DND-41 (cell line): Measurements from ENCODE around the gene CPEB4.

ENCODE experiments used
- ATAC-seq: fragments of 200-7000 bp; cut with Tn5 transposase; 3 replicates; pipeline ENCODE4 v1.9.1; 2021; ENCODE audit warnings: low read depth; ENCODE audit not compliant: insufficient read depth
- DNase-seq: peaks from one replicate; pipeline ENCODE4 v3.0.0-alpha.2; 2020
- H2AFZ ChIP-seq: 2 replicates; pipeline ENCODE4 v1.6.0; 2012; ENCODE audit warnings: low read depth, low read length
- H3K27ac ChIP-seq: 2 replicates; pipeline ENCODE4 v1.5.1; 2012; ENCODE audit warnings: low read length, inconsistent platforms
- H3K27me3 ChIP-seq: fragments of 200-600 bp; sonication (generic); 2 replicates; pipeline ENCODE4 v1.6.0; 2012; ENCODE audit warnings: low read length, mild to moderate bottlenecking, inconsistent platforms; ENCODE audit not compliant: insufficient read depth, poor library complexity
- H3K36me3 ChIP-seq: 2 replicates; pipeline ENCODE4 v1.5.1; 2012; ENCODE audit warnings: low read length, inconsistent platforms; ENCODE audit not compliant: insufficient read depth
- H3K4me1 ChIP-seq: 2 replicates; pipeline ENCODE4 v1.5.1; 2012; ENCODE audit warnings: mild to moderate bottlenecking, low read length; ENCODE audit not compliant: insufficient read depth
- H3K4me2 ChIP-seq: 2 replicates; pipeline ENCODE4 v1.6.0; 2012; ENCODE audit warnings: mild to moderate bottlenecking, moderate library complexity, low read length, inconsistent platforms; ENCODE audit not compliant: insufficient read depth
- H3K4me3 ChIP-seq, 2 experiments: fragments of 200-600 bp in 1 of 2; shearing (Covaris generic) in 1 of 2; 2 replicates each; pipeline ENCODE4 v1.5.1; 2012 to 2016; ENCODE audit warnings: inconsistent platforms in 2 of 2, low read length in 2 of 2, mild to moderate bottlenecking in 2 of 2, low read depth in 1 of 2, moderate library complexity in 1 of 2
- H3K79me2 ChIP-seq: 2 replicates; pipeline ENCODE4 v1.6.0; 2012; ENCODE audit warnings: low read length, inconsistent platforms; ENCODE audit not compliant: insufficient read depth
- H3K9ac ChIP-seq: 2 replicates; pipeline ENCODE4 v1.6.0; 2012; ENCODE audit warnings: low read depth, mild to moderate bottlenecking, inconsistent platforms, low read length, moderate library complexity
- H3K9me3 ChIP-seq: 2 replicates; pipeline ENCODE4 v1.5.1; 2012; ENCODE audit warnings: low read length, moderate library complexity, mild to moderate bottlenecking, inconsistent platforms; ENCODE audit not compliant: insufficient read depth, severe bottlenecking
- H4K20me1 ChIP-seq: 2 replicates; pipeline ENCODE4 v1.6.0; 2012; ENCODE audit warnings: low read length; ENCODE audit not compliant: insufficient read depth
- CTCF ChIP-seq: IDR thresholded peaks from 2 replicates; pipeline ENCODE4 v1.5.1; 2012; ENCODE audit warnings: borderline replicate concordance, low read length, moderate library complexity, mild to moderate bottlenecking; ENCODE audit not compliant: poor library complexity, severe bottlenecking; ENCODE audit errors: extremely low read depth
- EZH2 ChIP-seq: IDR thresholded peaks from 3 replicates; pipeline ENCODE4 v1.6.1; 2012; ENCODE audit warnings: borderline replicate concordance, low read depth, mild to moderate bottlenecking, moderate library complexity, low read length, inconsistent platforms; ENCODE audit not compliant: severe bottlenecking

Gene CPEB4

DNA sequence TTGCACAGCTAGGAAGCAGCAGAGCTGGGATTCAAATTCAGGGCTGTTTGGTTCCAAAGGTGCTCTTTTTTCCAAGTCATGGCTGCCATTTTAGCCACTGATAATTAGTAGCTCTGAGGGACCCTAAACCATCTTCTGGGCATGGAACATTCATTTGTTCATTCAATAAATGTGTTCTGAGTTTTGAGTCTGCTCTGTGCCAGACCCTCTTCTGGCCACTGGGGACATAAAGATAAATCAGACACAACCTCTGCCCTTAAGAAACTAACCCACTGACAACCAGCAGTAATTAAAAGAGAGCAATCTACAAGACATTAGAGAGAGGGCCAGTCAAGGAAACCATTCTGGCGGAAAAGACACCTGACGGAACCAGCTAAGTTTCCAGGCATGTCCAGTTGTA lies 2.0 kb upstream of the CPEB4 start:
- H4K20me1 ChIP-seq: no peaks in the 10 kb centered on the region
- TF ChIP-seq CTCF (no peak), EZH2 (no peak)
- no peak for DNase-seq
- ATAC-seq: no peak
- no peaks in the 10 kb centered on the region for H3K9me3 ChIP-seq
- H3K27me3 ChIP-seq: peaks cover 15% of the 10 kb centered on the region
- no peaks in the 10 kb centered on the region for H3K79me2 ChIP-seq
- H3K9ac ChIP-seq: no peak overlapping the region
- peaks cover 17% of the 10 kb centered on the region for H3K4me1 ChIP-seq
- H3K36me3 ChIP-seq: no peaks in the 10 kb centered on the region
- H3K4me2 ChIP-seq: no peak overlapping the region
- peak overlapping the region; percentile 8; the same call in 1 of the 2 replicates for H2AFZ ChIP-seq
- H3K27ac ChIP-seq: no peak overlapping the region
- H3K4me3 ChIP-seq: no peak overlapping the region

DNA sequence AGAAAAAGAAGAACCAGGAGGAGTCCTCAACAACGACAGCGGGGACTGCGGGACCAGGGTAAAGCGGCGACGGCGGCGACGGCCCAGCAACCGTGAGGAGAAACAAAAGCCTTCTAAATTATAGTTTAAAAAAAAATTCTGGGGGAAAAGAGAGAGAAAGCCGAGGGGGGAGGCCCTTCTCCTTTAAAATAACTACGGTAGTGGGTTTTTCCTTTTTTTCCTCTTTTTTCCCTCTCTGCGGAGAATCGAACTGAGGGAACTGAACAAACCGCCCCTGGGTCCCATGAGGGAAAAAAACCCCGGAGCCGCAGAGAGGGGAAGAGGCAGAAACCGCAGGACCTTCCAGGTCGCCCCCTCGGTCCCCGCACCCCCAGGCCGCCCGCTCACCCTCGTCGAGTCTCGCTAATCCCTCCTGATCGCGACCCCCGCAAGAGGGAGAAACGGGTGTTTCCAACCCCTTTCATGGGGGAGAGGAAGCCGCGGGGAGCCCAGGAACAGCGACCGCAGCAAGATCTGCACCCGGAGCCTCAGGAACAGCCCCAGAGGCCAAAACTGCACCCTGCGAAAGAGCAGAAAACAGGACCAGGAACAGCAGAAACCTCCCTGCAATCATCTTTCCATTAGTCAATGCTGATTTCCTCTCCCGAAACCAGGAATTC lies 453 bp downstream of the CPEB4 start:
- no peaks in the 10 kb centered on the region for H3K79me2 ChIP-seq
- peak; percentile 13 for DNase-seq
- H3K27ac ChIP-seq: no peak overlapping the region

DNA sequence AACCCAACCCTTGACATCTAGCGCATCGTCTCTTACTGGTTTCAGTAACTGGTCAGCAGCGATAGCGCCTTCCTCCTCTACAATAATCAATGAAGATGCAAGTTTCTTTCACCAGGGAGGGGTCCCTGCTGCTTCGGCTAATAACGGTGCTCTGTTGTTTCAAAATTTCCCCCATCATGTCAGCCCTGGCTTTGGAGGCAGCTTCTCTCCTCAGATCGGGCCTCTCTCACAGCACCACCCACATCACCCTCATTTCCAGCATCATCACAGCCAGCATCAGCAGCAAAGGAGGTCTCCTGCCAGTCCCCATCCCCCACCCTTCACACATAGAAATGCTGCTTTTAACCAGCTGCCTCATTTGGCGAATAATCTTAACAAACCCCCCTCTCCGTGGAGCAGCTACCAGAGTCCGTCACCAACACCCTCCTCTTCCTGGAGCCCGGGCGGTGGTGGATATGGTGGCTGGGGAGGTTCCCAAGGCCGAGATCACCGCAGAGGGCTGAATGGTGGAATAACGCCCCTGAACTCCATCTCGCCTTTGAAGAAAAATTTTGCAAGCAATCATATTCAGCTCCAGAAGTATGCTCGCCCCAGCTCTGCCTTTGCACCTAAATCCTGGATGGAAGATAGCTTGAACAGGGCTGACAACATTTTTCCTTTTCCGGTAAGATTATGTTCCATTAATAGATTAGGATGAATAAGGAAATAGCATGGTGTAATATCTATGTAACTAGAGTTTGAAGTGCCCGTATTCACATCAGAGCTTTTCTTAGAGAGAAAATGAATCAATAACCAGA lies 2.2 kb downstream of the CPEB4 start:
- Histone ChIP-seq H3K36me3 (no peaks in the 10 kb centered on the region), H3K9me3 (no peaks in the 10 kb centered on the region), H3K4me3 (no peak overlapping the region), H3K4me2 (no peak overlapping the region), H3K27me3 (peaks cover 5% of the 10 kb centered on the region), H3K79me2 (no peaks in the 10 kb centered on the region), H2AFZ (no peak overlapping the region), H3K27ac (no peak overlapping the region), H3K9ac (no peak overlapping the region), H3K4me1 (peaks cover 17% of the 10 kb centered on the region), H4K20me1 (no peaks in the 10 kb centered on the region)
- DNase-seq (no peak), ATAC-seq (no peak)
- no peak for TF ChIP-seq CTCF
- no peak for TF ChIP-seq EZH2

More for the DNA sequence above, 453 bp downstream of the CPEB4 start:
- H2AFZ ChIP-seq: peak overlapping the region; percentile 18
- H3K9ac ChIP-seq: peak overlapping the region; percentile 41
- peak overlapping the region; percentile 94 for H3K4me2 ChIP-seq
- peaks cover 9% of the 10 kb centered on the region for H3K27me3 ChIP-seq
- TF ChIP-seq CTCF: no peak
- no peak for TF ChIP-seq EZH2
- no peak for ATAC-seq
- H3K4me3 ChIP-seq: peak overlapping the region; percentile 20 to 75; a peak in 3 of 4 replicates
- no peaks in the 10 kb centered on the region for H3K9me3 ChIP-seq
- H3K4me1 ChIP-seq: peaks cover 17% of the 10 kb centered on the region
- H3K36me3 ChIP-seq: no peaks in the 10 kb centered on the region
- no peaks in the 10 kb centered on the region for H4K20me1 ChIP-seq
